B cell (primary cell): ENCODE data around the gene ZNF184.

Source experiments
- CTCF ChIP-seq: fragments of 200-600 bp; IDR thresholded peaks from one replicate; pipeline ENCODE4 v1.8.0; 2022; ENCODE audit warnings: antibody characterized with exemption, mild to moderate bottlenecking
- EZH2 ChIP-seq: IDR thresholded peaks from 2 replicates; pipeline ENCODE4 v1.6.1; 2012; ENCODE audit warnings: borderline replicate concordance, low read depth, mild to moderate bottlenecking, moderate library complexity, low read length; ENCODE audit not compliant: insufficient read depth, poor library complexity, severe bottlenecking

GRCh38 chr6:27472617-27473400 is at the start of gene ZNF184:
- TF ChIP-seq CTCF (peak; percentile 31), EZH2 (no peak)
